GM12878 (cell line): ENCODE results near the gene RNASEL. TPM values are rescaled to one million over a fixed set of nuclear protein-coding genes. Genes with fewer than 3 reads are reported as not detected.

Experiments
- ATAC-seq: fragments of 200-7000 bp; cut with Tn5 transposase; 3 replicates; pipeline ENCODE4 v1.9.1; 2020; ENCODE audit warnings: mild to moderate bottlenecking, moderate library complexity
- BruUV-seq: library from RNA; stranded (reverse); fragments of 400-500 nt; replicated peaks from 2 replicates; lab custom pipeline; 2021; lab: Mats Ljungman, UMichigan
- CTCF ChIA-PET: fragments of 300-600 bp; sonication (Branson Sonifier 250); formaldehyde crosslinking; extraction: SDS; loops from one replicate; lab custom pipeline; 2021; ENCODE audit warnings: inconsistent platforms; lab: Yijun Ruan, JAX
- POLR2A ChIA-PET: fragments of 350-600 bp; formaldehyde crosslinking; extraction: SDS; loops from one replicate; lab custom pipeline; 2021; ENCODE audit warnings: inconsistent platforms; lab: Charles Lee
- RAD21 ChIA-PET: fragments of 300-600 bp; sonication (Branson Sonifier 250); formaldehyde crosslinking; loops from one replicate; lab custom pipeline; 2023; ENCODE audit warnings: antibody characterized with exemption; ENCODE audit not compliant: unreplicated experiment; lab: Charles Lee
- SMC1A ChIA-PET: fragments of 300-600 bp; sonication (Branson Sonifier 250); formaldehyde crosslinking; loops from one replicate; lab custom pipeline; 2023; ENCODE audit not compliant: unreplicated experiment, uncharacterized antibody; lab: Charles Lee
- DNase-seq: peaks from one replicate; pipeline ENCODE4 v3.0.0-alpha.2; 2011; ENCODE audit warnings: low read depth, low spot score
- FAIRE-seq: peaks from 3 replicates; lab custom pipeline; 2011; peaks lifted over from hg19 to GRCh38; lab: Jason Lieb, UNC
- H2AFZ ChIP-seq: 2 replicates; pipeline ENCODE4 v1.6.0; 2011; ENCODE audit warnings: low read depth, low read length, control low read depth; ENCODE audit not compliant: control insufficient read depth
- H3K27ac ChIP-seq: 2 replicates; pipeline ENCODE4 v1.5.1; 2011; ENCODE audit warnings: control low read depth; ENCODE audit not compliant: control insufficient read depth, insufficient read depth
- H3K27me3 ChIP-seq, 2 experiments: replicated peaks in 1 of 2; 2 replicates each; pipeline versions ENCODE4 v1.6.0 to v1.6.1; 2011; ENCODE audit warnings: low read length in 1 of 2; ENCODE audit not compliant: control insufficient read depth in 2 of 2, insufficient read depth in 2 of 2
- H3K36me3 ChIP-seq, 2 experiments: 2 replicates each; pipeline ENCODE4 v1.5.1; 2011; ENCODE audit warnings: low read length in 1 of 2; ENCODE audit not compliant: control insufficient read depth in 2 of 2, insufficient read depth in 2 of 2
- H3K4me1 ChIP-seq: 2 replicates; pipeline ENCODE4 v1.6.1; 2011; ENCODE audit warnings: mild to moderate bottlenecking, low read length, moderate library complexity, mixed read lengths; ENCODE audit not compliant: control insufficient read depth, insufficient read depth
- H3K4me2 ChIP-seq: 2 replicates; pipeline ENCODE4 v1.6.0; 2011; ENCODE audit warnings: control low read depth; ENCODE audit not compliant: control insufficient read depth, insufficient read depth
- H3K4me3 ChIP-seq: fragments of 200-600 bp; sonication (generic); 2 replicates; pipeline ENCODE4 v1.5.1; 2016
- H3K79me2 ChIP-seq: 2 replicates; pipeline ENCODE4 v1.6.0; 2011; ENCODE audit warnings: low read length; ENCODE audit not compliant: control insufficient read depth, insufficient read depth
- H3K9ac ChIP-seq: 2 replicates; pipeline ENCODE4 v1.8.0; 2011; ENCODE audit warnings: low read length, control low read depth, mixed read lengths; ENCODE audit not compliant: control insufficient read depth, insufficient read depth
- H3K9me3 ChIP-seq: replicated peaks from 3 replicates; pipeline ENCODE4 v1.5.1; 2011; ENCODE audit warnings: mild to moderate bottlenecking, low read length; ENCODE audit not compliant: control insufficient read depth, insufficient read depth
- H4K20me1 ChIP-seq: 2 replicates; pipeline ENCODE4 v1.6.0; 2011; ENCODE audit not compliant: control insufficient read depth, insufficient read depth
- BCL11A ChIP-seq: IDR thresholded peaks from 2 replicates; pipeline ENCODE4 v1.6.1; 2011; ENCODE audit warnings: low read depth, low read length
- BCL3 ChIP-seq: IDR thresholded peaks from 2 replicates; pipeline ENCODE4 v1.6.1; 2011; ENCODE audit warnings: borderline replicate concordance, low read depth, mild to moderate bottlenecking, moderate library complexity, low read length; ENCODE audit not compliant: insufficient read depth, poor library complexity, severe bottlenecking
- BCLAF1 ChIP-seq: fragments of 450-650 bp; IDR thresholded peaks from 2 replicates; pipeline ENCODE4 v1.6.1; 2017; ENCODE audit warnings: antibody characterized with exemption, mild to moderate bottlenecking, moderate library complexity
- CHD4 ChIP-seq: fragments of 200-600 bp; sonication (generic); IDR thresholded peaks from 2 replicates; pipeline ENCODE4 v1.6.1; 2016; ENCODE audit warnings: mild to moderate bottlenecking
- E2F8 ChIP-seq: fragments of 450-650 bp; IDR thresholded peaks from 2 replicates; pipeline ENCODE4 v1.6.1; 2018; ENCODE audit warnings: mild to moderate bottlenecking, low read depth, moderate library complexity; ENCODE audit not compliant: partially characterized antibody
- FOXK2 ChIP-seq: fragments of 450-650 bp; IDR thresholded peaks from 2 replicates; pipeline ENCODE4 v1.6.1; 2017; ENCODE audit warnings: mild to moderate bottlenecking, moderate library complexity
- MEF2B ChIP-seq: fragments of 450-650 bp; IDR thresholded peaks from 2 replicates; pipeline ENCODE4 v1.6.1; 2018; ENCODE audit warnings: mild to moderate bottlenecking, moderate library complexity; ENCODE audit not compliant: partially characterized antibody, poor library complexity, severe bottlenecking
- MYC ChIP-seq: IDR thresholded peaks from 2 replicates; pipeline ENCODE4 v1.6.1; 2011; ENCODE audit warnings: mild to moderate bottlenecking, low read length, moderate library complexity, inconsistent platforms; ENCODE audit not compliant: insufficient read depth, insufficient replicate concordance, insufficient read length, severe bottlenecking
- RFX5 ChIP-seq: IDR thresholded peaks from 2 replicates; pipeline ENCODE4 v1.6.1; 2011; ENCODE audit warnings: low read depth, low read length, improper control_type of control experiment
- SREBF1 ChIP-seq: IDR thresholded peaks from 2 replicates; pipeline ENCODE4 v1.6.1; 2012; ENCODE audit warnings: mild to moderate bottlenecking, low read length
- SREBF2 ChIP-seq: IDR thresholded peaks from 2 replicates; pipeline ENCODE4 v1.6.1; 2012; ENCODE audit warnings: mild to moderate bottlenecking, low read length
- ZBED1 ChIP-seq: IDR thresholded peaks from 2 replicates; pipeline ENCODE4 v1.6.1; 2016; ENCODE audit warnings: borderline replicate concordance
- ZBTB4 ChIP-seq: fragments of 450-650 bp; formaldehyde crosslinking; IDR thresholded peaks from 2 replicates; pipeline ENCODE4 v1.4.0; 2022; ENCODE audit warnings: mild to moderate bottlenecking, moderate library complexity
- ZNF384 ChIP-seq: IDR thresholded peaks from 2 replicates; pipeline ENCODE4 v1.6.1; 2012; ENCODE audit warnings: low read depth, mild to moderate bottlenecking, low read length, improper control_type of control experiment, borderline replicate concordance
- WGBS: methylation state at CpG from one replicate; pipeline ENCODE4 v1.1.6; 2016; ENCODE audit warnings: low lambda C conversion rate; ENCODE audit not compliant: insufficient replicate concordance, insufficient coverage; ENCODE audit errors: missing lambda C conversion rate; 5-methylcytosine and 5-hydroxymethylcytosine counted together
- in situ Hi-C: fragments of 300-500 bp; cut with MboI; formaldehyde crosslinking; loops from 9 replicates; pipeline ENCODE4 v1.14.3; 2018; ENCODE audit warnings: mixed read lengths
- intact Hi-C: fragments of 100-400 bp; cut with micrococcal nuclease; formaldehyde crosslinking; loops from one replicate; pipeline ENCODE4 v1.14.2; 2022; ENCODE audit not compliant: unreplicated experiment
- polyA plus RNA-seq, 11 experiments: library from polyadenylated mRNA; depleted of rRNA in 4 of 11; unstranded in 6 of 11; stranded (reverse) in 5 of 11; fragments of >200 nt; fragmentation: Nextera tagmentation in 4 of 11; fragmentation: Illumina TruSeq in 1 of 11; extraction: Ambion mirVana in 4 of 11; extraction: Trizol in 1 of 11; gene quantifications; 1 replicate in 1 of 11; 2 replicates in 10 of 11; pipeline versions ENCODE4 v1.2.1 to v1.2.3, GENCODE V29; 2011 to 2016; ENCODE audit warnings: inconsistent platforms in 2 of 11, missing spikeins in 2 of 11, low read depth in 1 of 11
- total RNA-seq, 4 experiments: library from RNA; depleted of rRNA in 3 of 4; stranded (reverse); fragments of >200 nt in 3 of 4; fragmentation: Illumina TruSeq in 1 of 4; extraction: Trizol in 1 of 4; gene quantifications; 2 replicates each; pipeline versions ENCODE4 v1.2.1 to v1.2.3, GENCODE V29; 2013 to 2021

RNASEL gene
- total and polyA plus RNA-seq, 10 of the 15 experiments (the other 5 are each of a cell fraction or from before 2014, with no cell fraction given): 3.0 to 10.8 (median 5.0) TPM

GRCh38 chr1:182574156-182574555 is 14.9 kb downstream of the RNASEL start:
- ChIA-PET CTCF (interaction anchor here (1.0 to 2.5 kb wide), 3 partner anchors 8 to 210 kb away, joined by 3 to 8 read pairs (median 6); no protein-coding TSS in a partner anchor), RAD21 (no interaction called here)
- no peak for TF ChIP-seq MYC
- no peak for TF ChIP-seq ZBED1
- TF ChIP-seq BCL11A: no peak
- no peak for TF ChIP-seq CHD4
- TF ChIP-seq SREBF1: no peak
- no peak for TF ChIP-seq BCL3
- TF ChIP-seq MEF2B: no peak
- TF ChIP-seq E2F8: no peak
- TF ChIP-seq RFX5: no peak
- no peak for TF ChIP-seq SREBF2
- no peak for TF ChIP-seq BCLAF1
- no peak for TF ChIP-seq ZBTB4
- TF ChIP-seq FOXK2: no peak
- TF ChIP-seq ZNF384: no peak

More at GRCh38 chr1:182574156-182574555, 14.9 kb downstream of the RNASEL start:
- Histone ChIP-seq H3K9me3 (no peaks in the 10 kb centered on the region), H3K27me3 (no peaks in the 10 kb centered on the region), H3K4me3 (no peak overlapping the region), H3K9ac (no peak overlapping the region), H3K79me2 (no peaks in the 10 kb centered on the region), H4K20me1 (no peaks in the 10 kb centered on the region), H3K4me2 (no peak overlapping the region), H3K4me1 (peaks cover 9% of the 10 kb centered on the region), H3K27ac (no peak overlapping the region), H3K36me3 (no peaks in the 10 kb centered on the region; a peak in 1 of 4 replicates), H2AFZ (no peak overlapping the region)
- DNase-seq: no peak
- no peak for FAIRE-seq
- intact Hi-C loops (no loop called here), in situ Hi-C loops (no loop called here)
- 99% methylated on average over 4 of the region's 4 CpGs for WGBS
- ChIA-PET POLR2A (no interaction called here), SMC1A (interaction anchor here (1.0 to 1.5 kb wide), 2 partner anchors 20 to 67 kb away, joined by 3 to 4 read pairs; no protein-coding TSS in a partner anchor)
- BruUV-seq: no TSS peak
- ATAC-seq: no peak
